Right forelimb (tissue), 1 donor: ENCODE measurements around the gene XPO6.

Source experiments
- DNase-seq: peaks from one replicate; pipeline ENCODE4 v3.0.0-alpha.2; 2018

XPO6 gene

GRCh38 chr16:28087675-28088300, 124.0 kb downstream of the XPO6 start:
- no peak for DNase-seq

- DNase-seq = no peak
Observed at GRCh38 chr16:28087140-28087660, 124.6 kb downstream of the XPO6 start.

GRCh38 chr16:28086186-28087139, 125.3 kb downstream of the XPO6 start:
- DNase-seq = no peak

- no peak for DNase-seq
Observed at GRCh38 chr16:28085389-28086171, 126.2 kb downstream of the XPO6 start.

GRCh38 chr16:28084209-28084608, 127.6 kb downstream of the XPO6 start:
- DNase-seq = no peak

GRCh38 chr16:28082624-28083023, 129.1 kb downstream of the XPO6 start:
- no peak for DNase-seq

GRCh38 chr16:28081391-28081968, 130.3 kb downstream of the XPO6 start:
- DNase-seq = no peak

GRCh38 chr16:28078261-28078660, 133.5 kb downstream of the XPO6 start:
- DNase-seq = no peak

GRCh38 chr16:28073836-28074235, 137.9 kb downstream of the XPO6 start:
- no peak for DNase-seq

GRCh38 chr16:28072087-28072486, 139.7 kb downstream of the XPO6 start:
- no peak for DNase-seq

- DNase-seq = peak; percentile 61
Observed at GRCh38 chr16:28069971-28070794, 141.6 kb downstream of the XPO6 start.

GRCh38 chr16:28068976-28069375, 142.8 kb downstream of the XPO6 start:
- no peak for DNase-seq

GRCh38 chr16:28067604-28068379, 144.0 kb downstream of the XPO6 start:
- no peak for DNase-seq

- DNase-seq = no peak
Observed at GRCh38 chr16:28064706-28065249, 147.0 kb downstream of the XPO6 start.

- no peak for DNase-seq
Observed at GRCh38 chr16:28064150-28064549, 147.6 kb downstream of the XPO6 start.

GRCh38 chr16:28063591-28064061, 148.1 kb downstream of the XPO6 start, which contains the start of gene GSG1L:
Gene GSG1L, minus strand, starts transcription at chr16:28063714. Its CDS starts 290 bp downstream, at chr16:28063424.
- DNase-seq = no peak

GRCh38 chr16:28062847-28063521, 148.8 kb downstream of the XPO6 start:
- DNase-seq = no peak

GRCh38 chr16:28062261-28062846, 149.4 kb downstream of the XPO6 start:
- DNase-seq = no peak

- no peak for DNase-seq
Observed at GRCh38 chr16:28061352-28062101, 150.2 kb downstream of the XPO6 start.
